GM18870 (cell line): ENCODE results near the gene RABGGTA.

Experiments
- ATAC-seq: cut with Tn5 transposase; IDR thresholded peaks from one replicate; pipeline ENCODE4 v1.9.1; 2021; ENCODE audit warnings: moderate library complexity; ENCODE audit not compliant: unreplicated experiment

The RABGGTA gene

DNA sequence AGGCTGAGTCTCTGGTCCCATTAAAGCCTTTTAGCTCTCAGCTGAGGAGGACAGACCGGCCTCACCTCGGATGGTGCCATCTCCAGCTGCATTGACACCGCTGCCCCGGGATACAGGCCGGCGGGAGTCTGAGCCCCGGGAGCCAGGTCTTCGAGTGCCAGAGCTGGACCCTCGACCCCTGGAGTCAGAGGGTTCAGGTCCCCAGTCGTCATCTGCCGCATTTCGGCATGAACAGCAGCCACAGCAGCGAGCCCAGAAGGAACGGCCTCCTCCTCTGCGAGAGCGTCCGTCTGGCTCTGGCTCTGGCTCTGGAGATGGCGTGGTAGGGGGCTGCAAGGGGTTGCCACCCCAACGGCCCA lies 9.4 kb downstream of the RABGGTA start:
- ATAC-seq = no peak

DNA sequence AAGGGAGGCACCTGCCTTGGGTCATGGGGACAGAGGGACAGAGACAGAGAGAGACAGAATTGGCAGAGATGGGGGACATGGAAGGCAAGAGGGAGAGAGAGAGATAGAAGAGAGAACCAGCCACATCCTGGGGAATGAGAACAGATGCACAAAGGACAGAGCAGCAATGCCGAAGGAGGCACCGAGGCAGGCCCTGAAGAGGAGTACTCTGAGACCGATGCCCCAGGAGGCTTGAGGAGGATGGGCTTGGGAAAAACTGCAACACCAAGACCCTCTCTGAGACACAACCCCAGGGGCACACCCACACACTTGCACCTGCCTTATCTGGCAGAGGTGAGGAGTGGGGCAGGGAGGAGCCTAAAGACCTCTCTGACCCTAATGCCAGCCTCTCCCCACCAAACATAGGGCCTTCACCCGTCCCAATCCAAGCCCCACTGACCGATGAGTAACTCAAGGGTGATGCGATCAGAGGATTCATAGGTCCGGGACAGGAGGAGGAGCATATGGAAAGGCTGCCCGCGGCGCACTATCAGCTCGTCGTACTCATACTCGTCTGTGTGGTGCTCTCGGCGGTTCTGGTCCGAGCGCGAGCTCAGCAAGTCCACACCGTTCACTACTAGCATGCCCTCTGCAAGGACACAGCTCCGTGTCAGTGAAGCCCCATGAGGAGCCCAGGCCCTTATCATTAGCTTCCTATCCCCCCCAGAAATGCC lies 10.0 kb downstream of the RABGGTA start:
- no peak for ATAC-seq

DNA sequence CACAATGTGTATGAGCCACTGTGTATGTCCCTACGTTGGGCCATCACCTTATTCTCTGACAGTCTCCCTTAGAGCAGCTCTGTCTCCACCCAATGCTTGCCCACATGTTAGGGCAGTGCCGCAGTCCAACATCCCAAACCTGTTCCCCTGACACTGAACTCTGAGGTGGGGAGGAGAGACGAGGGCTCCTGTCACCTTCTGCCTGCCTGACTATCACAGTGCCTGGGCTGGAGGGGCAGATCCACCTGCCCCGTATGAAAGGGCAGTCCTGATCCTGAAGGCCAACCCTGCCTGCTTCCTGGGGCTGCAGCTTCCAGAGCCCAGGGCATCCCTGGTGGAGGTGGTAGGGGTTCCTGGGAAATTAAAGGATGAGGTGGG lies 10.6 kb downstream of the RABGGTA start:
- no peak for ATAC-seq

DNA sequence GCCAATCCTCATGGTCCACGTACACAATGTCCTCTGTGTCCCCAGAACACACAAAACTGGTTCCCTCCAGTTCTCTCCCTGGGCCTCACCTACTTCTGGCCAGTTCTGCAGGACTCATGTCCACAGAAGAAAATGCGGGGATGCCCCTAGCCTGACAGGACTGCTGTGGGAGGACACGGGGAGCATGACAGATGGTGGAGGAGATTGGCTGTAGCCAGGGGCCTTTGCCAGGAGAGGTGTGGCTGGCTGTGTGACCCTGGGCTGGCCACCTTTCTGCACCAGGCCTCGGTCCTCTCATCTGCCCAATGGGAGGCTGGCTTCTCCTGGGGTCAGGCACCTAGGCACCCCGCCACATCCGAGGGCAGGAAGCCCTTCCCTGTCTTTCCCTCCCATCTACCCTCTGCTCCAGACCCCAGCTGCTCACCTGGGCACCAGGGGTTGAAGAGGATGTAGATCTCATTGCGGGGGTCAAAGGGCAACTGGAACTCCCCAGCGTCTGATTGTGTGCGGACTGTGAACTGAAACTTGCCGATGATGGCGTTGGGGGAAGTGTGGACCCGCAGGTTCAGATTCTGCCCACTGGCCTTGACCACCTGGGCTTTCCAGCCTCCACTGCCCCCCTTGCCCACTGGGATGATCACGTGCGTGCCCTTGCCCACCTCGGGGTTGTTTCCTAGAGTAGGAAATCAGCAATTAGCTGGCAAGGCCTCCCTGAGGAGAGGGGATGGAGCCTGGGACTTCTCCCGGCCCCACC lies 11.2 kb downstream of the RABGGTA start:
- no peak for ATAC-seq

DNA sequence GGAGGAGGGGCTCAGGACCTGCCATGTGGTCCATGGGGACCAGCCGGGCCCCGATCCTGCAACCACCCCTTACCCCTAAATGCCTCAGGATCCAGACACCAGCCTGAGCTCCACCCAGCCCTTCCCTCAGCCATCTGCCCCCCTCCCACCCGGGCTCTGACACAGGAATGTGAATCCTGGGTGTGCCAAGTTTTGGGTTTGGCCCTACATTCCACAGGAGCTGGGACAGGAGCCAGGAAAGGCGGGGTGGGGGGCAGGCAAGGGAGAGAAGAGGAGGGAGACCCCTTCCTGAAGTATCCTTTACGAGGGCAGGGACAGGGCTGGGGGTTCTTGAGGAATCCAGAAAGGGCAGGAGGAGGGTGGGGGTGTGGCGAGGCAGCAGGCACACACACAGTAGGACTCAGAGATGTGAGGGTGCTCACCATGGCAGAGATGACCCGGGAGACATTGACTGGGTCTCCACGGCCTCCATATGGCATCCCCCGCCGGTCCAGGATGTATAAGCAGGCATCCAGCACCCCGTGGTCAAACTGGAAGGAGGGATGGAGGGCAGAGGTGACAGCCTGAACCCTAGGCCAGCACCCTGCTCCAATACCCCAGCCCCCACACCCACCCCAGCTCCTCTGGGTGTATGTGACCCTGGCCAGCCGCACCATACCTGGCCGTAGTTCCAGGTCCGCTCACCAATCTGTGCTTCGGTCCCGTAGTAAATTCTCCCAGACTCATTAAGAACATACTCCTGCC lies 11.9 kb downstream of the RABGGTA start:
- ATAC-seq = no peak

DNA sequence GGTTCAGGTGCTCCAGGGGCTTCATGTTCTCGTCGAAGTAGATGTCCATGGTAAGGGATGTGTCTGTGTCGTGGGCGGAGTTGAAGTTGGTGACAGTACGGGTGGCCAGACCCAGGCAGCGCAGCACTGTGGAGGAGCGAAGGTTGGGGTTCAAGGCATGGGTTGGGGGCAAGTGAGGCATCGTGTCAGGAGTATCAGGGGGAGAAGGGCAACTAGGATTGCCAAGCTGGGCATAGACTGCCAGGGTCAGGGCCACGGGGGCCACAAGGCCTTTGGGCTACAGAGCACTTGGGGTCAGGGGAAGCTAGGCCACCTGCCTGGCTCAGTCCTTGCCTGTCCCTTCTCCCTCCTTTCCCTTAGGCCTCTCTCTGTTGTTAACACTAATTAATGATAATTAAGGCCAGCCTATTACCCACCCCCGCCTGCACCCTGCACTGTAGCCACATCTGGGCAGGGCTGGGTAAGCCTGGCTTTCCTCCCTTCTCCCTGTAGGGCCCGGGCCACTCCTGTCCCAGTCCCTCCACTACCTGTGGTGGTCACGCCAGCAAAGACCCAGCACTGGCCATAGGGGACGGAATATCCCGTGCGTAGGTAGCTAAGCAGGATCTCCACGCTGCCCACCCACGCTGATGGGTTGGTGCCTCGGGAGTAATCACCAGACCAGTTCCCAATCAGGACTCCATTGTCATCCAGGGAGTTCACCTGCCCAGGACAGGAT lies 12.7 kb downstream of the RABGGTA start:
- no peak for ATAC-seq

DNA sequence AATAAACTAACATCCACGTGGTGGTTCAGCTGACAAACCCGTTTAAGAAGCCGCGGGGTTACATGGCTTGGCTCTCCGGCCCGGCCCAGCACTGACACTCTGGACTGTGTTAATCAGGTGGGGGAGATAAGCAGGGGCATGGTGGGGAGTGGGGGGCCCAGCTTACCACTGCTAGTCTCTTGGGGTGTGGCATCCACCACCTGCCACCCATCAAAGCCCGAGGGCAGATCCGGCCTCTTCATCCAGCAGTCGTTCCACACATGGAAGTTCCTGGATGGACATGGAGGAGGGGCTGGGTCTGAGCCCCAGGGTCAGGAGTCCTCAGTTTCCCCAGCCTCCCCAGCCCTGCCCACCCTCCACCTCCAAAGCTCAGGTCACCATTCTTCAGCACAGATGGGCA lies 13.3 kb downstream of the RABGGTA start:
- ATAC-seq = no peak

DNA sequence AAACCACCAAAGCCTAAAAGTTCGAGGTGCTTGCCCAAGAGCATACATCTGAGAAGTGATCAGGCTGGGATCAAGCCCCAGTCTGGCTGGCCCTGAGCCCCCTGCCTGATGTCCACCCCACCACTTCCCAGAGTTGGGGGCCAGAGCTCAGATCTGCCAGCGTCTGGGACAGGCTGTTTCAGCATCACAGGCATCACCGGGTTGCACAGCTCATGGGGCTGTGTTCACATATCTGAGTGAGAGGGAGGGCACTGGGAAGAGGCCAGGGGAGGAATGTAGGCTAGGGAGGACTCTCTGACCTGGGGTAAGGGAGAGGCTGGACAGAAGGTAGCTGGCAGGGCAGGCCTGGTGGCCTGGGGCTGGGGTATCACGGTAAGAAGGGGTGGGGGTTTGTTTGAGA lies 14.4 kb downstream of the RABGGTA start:
- no peak for ATAC-seq

DNA sequence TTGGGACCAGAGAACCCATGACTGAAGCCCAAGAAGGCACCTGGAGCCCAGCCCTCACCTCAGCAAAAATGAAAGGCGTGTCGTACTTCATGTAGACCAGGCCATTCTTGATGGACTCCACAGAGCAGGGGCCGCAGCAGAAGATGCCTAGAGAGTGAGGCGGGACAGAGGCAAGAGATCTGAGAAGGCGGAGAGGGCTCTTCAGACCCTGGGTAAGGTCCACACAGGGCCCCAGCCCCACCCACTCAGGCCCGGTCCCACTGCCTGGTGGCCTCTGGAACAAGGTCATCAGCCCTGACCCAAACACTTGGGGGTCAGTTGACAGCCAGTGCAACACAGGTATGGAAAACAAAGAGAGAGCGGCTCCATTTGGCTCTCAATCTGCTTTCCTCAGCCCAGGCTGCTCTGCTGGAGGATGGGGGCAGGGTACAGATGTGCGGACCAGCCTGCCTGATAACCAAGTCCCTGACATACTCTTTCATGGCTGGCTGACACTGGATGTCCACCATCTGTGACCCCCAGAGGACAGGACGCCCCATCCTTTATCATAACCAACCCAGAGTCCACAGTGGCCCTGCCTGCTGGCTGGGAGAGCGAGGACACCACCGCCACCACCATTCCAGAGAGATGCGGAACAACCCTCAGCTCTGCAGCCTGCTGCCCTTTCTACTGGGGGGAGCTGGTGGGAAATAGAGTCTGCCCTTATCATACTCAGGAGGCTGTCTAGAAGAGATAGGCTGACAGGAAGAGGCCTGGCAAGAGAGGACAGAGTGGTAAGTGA lies 15.3 kb downstream of the RABGGTA start:
- no peak for ATAC-seq

DNA sequence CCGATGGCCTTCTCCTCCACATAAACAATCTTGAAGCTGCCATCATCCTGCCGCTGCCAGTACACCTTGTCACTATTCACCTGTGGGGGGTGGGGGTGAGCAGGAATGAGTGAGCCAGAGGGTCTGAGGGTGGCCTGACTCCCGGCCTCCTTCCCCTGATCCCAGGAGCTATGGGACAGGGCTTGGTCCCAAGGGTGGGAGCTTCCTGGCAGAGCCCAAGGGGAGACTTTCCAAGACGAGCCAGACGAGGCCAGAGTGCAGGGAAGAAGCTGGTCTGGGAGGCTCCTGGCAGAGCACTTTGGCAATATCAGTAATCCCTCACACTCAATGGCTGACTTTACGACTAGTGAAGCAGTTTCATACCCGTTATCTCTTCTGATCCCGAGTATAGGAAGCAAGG lies 16.0 kb downstream of the RABGGTA start:
- ATAC-seq = no peak

DNA sequence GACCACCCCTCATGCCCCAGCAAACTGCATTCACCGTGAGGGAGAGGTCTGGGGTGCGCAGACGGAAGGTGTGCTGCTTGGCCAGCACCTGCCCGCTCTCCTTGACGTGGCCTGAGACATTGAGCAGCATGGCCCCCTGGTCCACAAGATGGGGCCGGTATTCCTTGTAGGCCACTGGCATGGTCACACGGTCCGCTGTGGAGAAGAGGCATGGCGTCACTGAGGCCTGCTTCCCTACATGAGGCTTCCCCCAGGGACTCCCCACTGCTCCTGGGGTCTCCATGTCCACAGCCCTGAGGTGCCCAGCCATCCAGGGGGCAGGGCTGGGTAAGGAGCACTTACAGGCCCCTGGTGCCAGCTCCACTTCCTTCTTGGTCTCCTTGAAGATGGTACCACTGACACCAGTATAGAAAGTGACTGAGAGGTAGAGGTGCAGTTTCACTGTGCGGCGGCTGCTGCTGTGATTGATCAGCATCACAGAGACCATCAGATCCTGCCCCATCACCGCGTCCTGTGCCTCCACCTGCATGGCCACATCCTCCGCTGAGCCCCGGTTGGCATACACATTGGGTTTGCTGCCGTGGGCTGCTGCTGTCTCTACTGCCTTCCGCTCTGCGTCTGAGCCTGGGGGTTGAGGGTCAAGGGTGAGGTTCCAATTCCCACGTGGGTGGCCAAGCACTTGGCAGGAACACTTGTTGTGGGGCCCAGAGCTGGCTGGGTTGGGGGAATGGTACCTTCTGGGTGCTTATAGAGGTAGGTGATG lies 16.6 kb downstream of the RABGGTA start:
- ATAC-seq = no peak

DNA sequence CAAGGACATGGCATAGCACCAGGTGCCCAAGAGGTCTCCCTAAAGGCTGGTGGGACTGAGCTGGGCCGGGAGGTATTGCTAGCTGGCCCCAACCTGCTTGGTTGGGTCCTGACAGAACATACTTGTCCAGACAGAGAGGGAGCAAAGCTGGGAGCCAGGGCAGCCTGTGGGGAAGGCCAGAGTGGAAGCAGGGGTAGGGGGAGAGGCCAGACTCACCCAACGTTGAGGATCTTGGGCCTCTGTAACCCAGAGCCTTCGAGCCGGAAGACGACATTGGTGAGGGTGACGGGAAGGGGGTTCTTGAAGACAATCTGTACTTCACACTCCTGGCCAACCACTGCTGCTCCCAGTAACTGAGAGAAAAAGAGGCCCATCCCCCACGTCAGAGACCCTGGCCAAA lies 17.5 kb downstream of the RABGGTA start:
- ATAC-seq = no peak

DNA sequence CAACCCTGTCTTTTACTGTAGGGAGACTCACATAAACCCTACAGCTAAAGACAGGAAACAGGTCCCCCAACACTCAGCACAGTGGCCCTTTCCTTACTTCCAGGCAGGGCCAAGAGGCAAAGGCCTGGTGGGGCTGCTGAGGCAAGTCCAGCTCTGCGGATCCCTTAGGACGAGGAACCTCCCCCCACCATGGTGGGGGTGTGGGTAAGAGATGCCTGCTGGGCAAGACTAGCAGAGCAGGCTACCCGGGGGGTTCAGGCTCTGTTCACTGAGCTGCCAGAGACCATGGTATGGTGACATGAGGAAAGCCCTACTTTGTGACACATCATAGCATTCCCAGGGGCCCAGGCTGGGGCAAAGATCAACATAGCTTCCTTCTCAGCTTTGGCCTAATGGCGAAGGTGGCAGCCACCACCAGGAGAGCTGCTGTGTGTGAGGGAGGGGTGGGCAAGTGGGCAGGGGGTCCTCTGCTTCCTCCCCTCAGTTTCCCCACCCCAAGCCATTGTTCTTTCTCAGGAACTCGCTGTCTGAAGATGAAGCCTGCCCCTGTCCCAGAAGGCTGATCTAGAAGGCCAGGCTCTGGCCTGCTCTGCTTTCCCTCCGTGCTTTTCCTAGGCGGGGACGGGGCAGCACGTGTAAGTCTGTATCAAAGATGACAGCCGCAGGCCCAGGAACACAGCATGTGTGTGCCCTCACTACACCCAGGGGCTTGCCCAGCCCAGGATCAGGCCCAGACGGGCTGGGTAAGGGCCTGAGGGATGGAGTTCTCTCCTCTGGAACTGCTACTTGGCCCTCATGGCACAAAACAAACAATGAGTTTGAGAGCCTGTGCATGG lies 18.9 kb downstream of the RABGGTA start:
- ATAC-seq = no peak

DNA sequence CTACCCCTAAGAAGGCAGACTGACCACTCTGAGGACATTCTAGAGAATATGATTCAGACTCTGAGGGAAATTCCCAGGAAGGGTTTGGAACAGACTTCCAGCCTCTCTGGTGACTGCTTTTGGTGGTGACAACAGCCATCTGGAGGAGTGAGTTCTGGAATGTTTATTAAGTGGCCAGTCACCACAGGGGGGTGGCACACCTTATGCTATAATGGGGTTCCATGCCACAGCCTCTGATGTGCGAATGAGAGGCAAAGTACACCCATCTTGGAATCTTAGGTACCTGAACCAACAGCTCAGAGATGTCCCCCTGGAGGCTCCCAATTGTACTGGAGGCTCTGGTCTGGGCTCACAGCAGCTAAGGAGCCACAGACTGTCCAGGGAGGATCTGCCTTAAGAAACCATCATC lies 19.5 kb downstream of the RABGGTA start:
- no peak for ATAC-seq

DNA sequence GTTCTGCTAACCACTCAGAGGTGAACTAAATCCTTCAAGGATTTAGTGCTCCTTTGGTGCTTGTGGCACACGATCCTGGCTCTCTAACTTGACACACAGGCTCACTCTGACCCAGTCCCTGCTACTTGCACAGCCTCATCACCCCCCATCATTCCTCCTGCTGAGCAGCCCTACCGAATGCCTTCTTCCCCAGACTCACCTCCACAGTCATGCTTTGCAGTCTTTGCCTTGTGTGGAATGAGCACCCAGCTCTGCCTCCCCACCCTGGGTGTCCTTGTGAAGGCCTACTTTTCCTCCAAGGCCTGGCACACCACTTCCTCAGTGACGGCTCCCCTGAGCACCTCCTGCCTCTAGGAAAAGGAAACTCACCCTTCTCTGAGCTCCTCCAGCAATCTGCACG lies 21.0 kb downstream of the RABGGTA start:
- ATAC-seq = no peak

DNA sequence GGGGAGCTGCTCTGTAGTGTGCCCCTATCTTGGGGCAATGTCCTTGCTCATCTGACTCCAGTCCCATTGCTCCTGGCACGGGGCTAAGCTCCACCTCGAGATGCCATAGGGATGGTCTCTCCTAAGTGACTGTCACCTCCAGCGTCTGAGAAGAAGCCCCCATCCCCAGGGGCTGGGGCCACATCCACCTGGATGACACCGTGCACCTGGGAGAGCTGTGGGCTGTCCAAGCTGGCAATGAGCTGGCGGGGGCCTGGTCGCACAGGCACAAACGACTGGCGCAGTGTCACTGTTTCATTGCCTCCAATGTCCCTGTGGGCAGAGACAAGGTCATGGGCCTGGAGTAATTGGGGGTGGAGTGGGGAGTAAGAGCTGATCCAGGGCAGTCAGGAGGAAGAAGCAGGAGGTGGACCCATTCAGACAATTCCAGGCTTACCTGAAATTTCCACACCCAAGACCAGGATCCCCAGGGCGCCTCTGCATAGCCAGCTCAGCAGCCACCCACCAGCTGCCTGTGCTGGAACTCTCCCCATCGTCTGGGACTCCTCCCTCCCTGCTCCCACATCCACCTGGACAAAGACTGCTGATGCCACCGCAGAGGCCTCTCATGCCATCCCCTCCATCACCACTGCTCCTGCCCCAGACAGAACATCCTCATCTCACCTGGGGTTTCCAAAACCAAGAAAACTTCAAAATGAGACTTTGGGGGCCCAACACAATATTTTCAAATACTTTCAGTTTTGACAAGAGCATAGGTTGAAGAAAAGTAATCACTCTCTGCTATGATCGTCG lies 22.0 kb downstream of the RABGGTA start:
- ATAC-seq = no peak

DNA sequence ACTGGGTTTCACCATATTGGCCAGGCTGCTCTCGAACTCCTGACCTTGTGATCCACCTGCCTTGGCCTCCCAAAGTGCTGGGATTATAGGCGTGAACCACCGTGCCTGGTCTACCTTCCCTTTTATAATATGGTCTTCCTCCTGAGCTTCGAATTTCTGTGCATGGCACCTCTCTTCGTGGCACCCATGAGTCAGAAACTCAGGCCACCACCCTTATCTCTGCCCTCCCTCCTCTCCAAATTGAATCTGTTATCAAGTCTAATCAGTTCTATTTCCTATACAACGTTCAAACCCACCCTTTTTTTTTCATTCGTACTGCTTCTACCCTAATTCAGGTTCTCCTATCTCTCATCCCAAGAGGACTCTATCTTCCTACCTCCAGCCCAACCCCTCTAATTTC lies 24.0 kb downstream of the RABGGTA start:
- ATAC-seq = no peak

DNA sequence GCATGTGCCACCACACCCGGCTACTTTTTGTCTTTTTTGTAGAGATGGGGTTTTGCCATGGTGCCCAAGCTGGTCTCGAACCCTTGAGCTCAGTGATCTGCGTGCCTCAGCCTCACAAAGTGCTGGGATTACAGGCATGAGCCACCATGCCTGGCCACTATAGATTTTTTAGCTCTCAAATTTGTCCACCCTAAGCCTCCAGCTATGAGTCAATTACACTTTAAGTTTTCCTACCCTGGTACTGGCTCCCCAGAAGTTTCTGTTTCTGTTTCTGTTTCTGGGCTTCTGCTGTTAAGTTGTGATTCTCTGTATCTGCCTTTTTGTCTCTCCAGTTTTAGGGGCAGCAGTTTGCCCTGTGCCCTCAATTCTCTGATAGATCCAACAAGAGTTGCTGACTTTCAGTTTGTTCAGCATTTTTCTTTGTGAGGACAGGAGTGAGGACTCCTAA lies 24.6 kb downstream of the RABGGTA start:
- ATAC-seq = no peak
